Fibroblast of lung (primary cell): ENCODE results near the gene FMN1.

Experiments
- CTCF ChIP-seq, 2 donors: IDR thresholded peaks in 1 of 2; conservative IDR thresholded peaks in 1 of 2; 1 replicate in 1 of 2; 2 replicates in 1 of 2; pipeline ENCODE4 v1.5.1; 2011 to 2012; ENCODE audit warnings: low read length in 2 of 2, control low read depth in 1 of 2, inconsistent platforms in 1 of 2, low read depth in 1 of 2, mild to moderate bottlenecking in 1 of 2
- EZH2 ChIP-seq: IDR thresholded peaks from 2 replicates; pipeline ENCODE4 v1.5.1; 2012; ENCODE audit warnings: low read length, control low read depth, mild to moderate bottlenecking; ENCODE audit errors: missing control alignments

GRCh38 chr15:33048255-33048654 lies 146.3 kb downstream of the FMN1 start:
- TF ChIP-seq CTCF (conservative IDR thresholded peaks at IDR 0.05 in 1 of 2, IDR thresholded peaks at IDR 0.05 in 1 of 2; ENCODE audit: low read depth in 1 of 2, low read length in 2 of 2), result no peak
- no peak for TF ChIP-seq EZH2
